ENCODE results near the gene TPGS2.

Gene TPGS2

GRCh38 chr18:36798738-36799473 lies 29.9 kb downstream of the TPGS2 start:
- CTCF ChIA-PET = interaction anchor here (1.4 to 4.4 kb wide), 3 partner anchors 10 to 111 kb away, joined by 4 to 46 read pairs (median 8); no protein-coding TSS in a partner anchor

DNA sequence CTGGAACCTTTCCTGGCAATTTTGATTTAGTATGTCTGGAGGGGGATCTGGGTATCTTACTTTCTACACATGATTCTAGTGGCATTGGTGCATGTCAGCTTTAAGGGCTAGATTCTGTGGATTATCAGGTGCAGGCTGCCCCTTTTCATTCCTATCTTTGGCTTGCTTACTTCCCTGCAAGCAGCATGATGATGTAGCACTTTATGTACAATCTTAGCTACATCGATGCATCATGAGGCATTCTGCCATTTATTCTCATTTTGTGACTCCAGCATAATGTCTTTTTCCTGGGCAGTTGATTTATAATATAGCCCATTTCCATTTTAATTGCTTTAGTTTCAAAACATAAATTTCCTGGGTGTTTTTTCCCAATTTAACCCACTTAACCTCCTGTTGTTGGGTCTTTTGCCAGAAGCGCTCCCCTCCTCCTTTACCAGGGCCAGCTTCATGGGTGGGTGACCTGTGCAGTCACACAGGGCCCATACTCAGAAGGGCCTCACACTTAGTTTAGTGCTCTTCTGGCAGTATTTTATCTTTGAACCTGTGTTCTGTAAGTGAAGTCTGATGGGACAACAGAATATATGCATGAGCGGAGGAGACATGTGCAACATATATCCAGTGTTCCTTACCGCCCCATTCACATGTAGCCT lies 36.0 kb downstream of the TPGS2 start:
- POLR2A ChIA-PET = no interaction called here
- CTCF ChIA-PET = interaction anchor here (1.3 to 1.4 kb wide), 2 partner anchors 16 to 105 kb away, joined by 4 to 5 read pairs; no protein-coding TSS in a partner anchor
- TF ChIP-seq CTCF (IDR thresholded peaks at IDR 0.05; ENCODE audit: insufficient read depth, low read length, missing control alignments) = no peak

More at GRCh38 chr18:36798738-36799473, 29.9 kb downstream of the TPGS2 start:
- no peak for TF ChIP-seq CTCF (IDR thresholded peaks at IDR 0.05; ENCODE audit: insufficient read depth, low read length, missing control alignments)
- POLR2A ChIA-PET = interaction anchor here (0.6 kb wide), 1 partner anchor 9 kb away, joined by 3 read pairs; no protein-coding TSS in a partner anchor
- no peak overlapping the region for H3K4me3 ChIP-seq (ENCODE audit: low read depth, low read length)
- DNase-seq (ENCODE audit: low read depth, low spot score) = no peak

GRCh38 chr18:36786686-36787085 lies 42.1 kb downstream of the TPGS2 start:
- peak; percentile 49 for DNase-seq (ENCODE audit: low read depth, low spot score)
- CTCF ChIA-PET = interaction anchor here (1.1 to 1.4 kb wide), 2 partner anchors 42 to 99 kb away, joined by 4 read pairs; partner anchors contain the start of genes KIAA1328 and TPGS2

More for the DNA sequence above, 36.0 kb downstream of the TPGS2 start:
- no peak for DNase-seq (ENCODE audit: low read depth, low spot score)
- no peak overlapping the region for H3K4me3 ChIP-seq (ENCODE audit: low read depth, low read length)

DNA sequence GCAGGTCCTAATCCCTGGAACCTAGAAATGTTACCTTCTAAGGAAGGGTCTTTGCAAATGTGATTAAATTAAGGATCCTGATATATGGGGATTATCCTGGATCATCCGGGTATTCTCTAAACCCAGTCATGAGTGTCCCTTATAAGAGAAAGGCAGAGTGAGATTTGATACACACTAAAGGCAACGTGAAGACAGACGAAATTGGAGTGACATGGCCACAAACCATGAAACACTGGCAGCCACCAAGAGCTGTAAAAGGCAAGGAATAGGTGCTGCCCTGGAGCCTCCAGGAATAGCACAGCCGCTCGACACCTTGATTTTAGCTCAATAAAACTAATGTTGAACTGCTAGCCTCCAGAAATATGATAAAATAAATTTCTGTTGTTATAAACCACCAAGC lies 45.0 kb downstream of the TPGS2 start:
- no peak for DNase-seq (ENCODE audit: low read depth, low spot score)
- TF ChIP-seq CTCF (IDR thresholded peaks at IDR 0.05; ENCODE audit: insufficient read depth, low read length, missing control alignments) = no peak
- no peak overlapping the region for H3K4me3 ChIP-seq (ENCODE audit: low read depth, low read length)
- ChIA-PET POLR2A (no interaction called here), CTCF (interaction anchor here (0.8 kb wide), 1 partner anchor 27 kb away, joined by 3 read pairs; no protein-coding TSS in a partner anchor)

More at GRCh38 chr18:36786686-36787085, 42.1 kb downstream of the TPGS2 start:
- H3K4me3 ChIP-seq (ENCODE audit: low read depth, low read length) = no peak overlapping the region
- POLR2A ChIA-PET = no interaction called here
- TF ChIP-seq CTCF (IDR thresholded peaks at IDR 0.05; ENCODE audit: insufficient read depth, low read length, missing control alignments) = no peak

DNA sequence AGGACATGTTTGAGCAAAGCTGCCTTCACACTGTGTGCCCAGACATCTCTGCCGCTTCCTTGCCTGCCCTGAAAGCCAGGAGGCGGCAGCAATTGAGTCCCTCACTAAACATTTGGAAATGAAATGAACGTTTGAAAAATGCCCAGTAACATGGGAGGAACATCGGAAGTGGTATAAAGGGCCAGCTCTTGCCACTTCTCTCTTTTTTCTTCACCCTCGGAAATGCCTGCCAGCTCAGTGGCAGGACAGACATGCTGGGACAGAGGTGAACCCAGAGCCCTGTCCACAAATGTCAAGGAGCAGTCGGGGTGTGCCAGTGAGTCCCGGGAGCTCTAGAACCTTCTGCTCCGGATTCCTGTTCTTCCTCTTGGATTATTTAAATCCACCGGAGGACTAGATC lies 46.1 kb downstream of the TPGS2 start:
- H3K4me3 ChIP-seq (ENCODE audit: low read depth, low read length) = no peak overlapping the region
- ChIA-PET CTCF (interaction anchor here (0.9 kb wide), 1 partner anchor 26 kb away, joined by 3 read pairs; no protein-coding TSS in a partner anchor), POLR2A (no interaction called here)
- no peak for TF ChIP-seq CTCF (IDR thresholded peaks at IDR 0.05; ENCODE audit: insufficient read depth, low read length, missing control alignments)
- no peak for DNase-seq (ENCODE audit: low read depth, low spot score)

- ChIA-PET POLR2A (no interaction called here), CTCF (interaction anchor here (1.4 kb wide), 1 partner anchor 28 kb away, joined by 4 read pairs; no protein-coding TSS in a partner anchor)
- no peak for TF ChIP-seq CTCF (IDR thresholded peaks at IDR 0.05; ENCODE audit: insufficient read depth, low read length, missing control alignments)
- no peak overlapping the region for H3K4me3 ChIP-seq (ENCODE audit: low read depth, low read length)
- no peak for DNase-seq (ENCODE audit: low read depth, low spot score)
Measured at GRCh38 chr18:36780748-36781147, 48.1 kb downstream of the TPGS2 start.

Measured in AG04449 (cell line).